Left kidney (tissue), 2 donors: ENCODE results near the gene AP2M1. TPM values are rescaled to one million over a fixed set of nuclear protein-coding genes. Genes with fewer than 3 reads are reported as not detected.
A peak's percentile ranks its signal among the peaks of the same experiment; 100 is the strongest.
"Not testable (repeated sequence)": the region's sequence is repeated elsewhere in the genome, so short reads cannot be mapped to it uniquely, and the experiment has no call there.

Experiments
- DNase-seq: peaks from one replicate; pipeline ENCODE4 v3.0.0-alpha.2; 2013
- polyA plus RNA-seq: library from polyadenylated mRNA; unstranded; fragments of 120-200 nt; gene quantifications from one replicate; pipeline ENCODE4 v1.2.1, GENCODE V29; 2013; ENCODE audit not compliant: insufficient read length

AP2M1 gene
- polyA plus RNA-seq, 1 donor: 380 TPM

DNA sequence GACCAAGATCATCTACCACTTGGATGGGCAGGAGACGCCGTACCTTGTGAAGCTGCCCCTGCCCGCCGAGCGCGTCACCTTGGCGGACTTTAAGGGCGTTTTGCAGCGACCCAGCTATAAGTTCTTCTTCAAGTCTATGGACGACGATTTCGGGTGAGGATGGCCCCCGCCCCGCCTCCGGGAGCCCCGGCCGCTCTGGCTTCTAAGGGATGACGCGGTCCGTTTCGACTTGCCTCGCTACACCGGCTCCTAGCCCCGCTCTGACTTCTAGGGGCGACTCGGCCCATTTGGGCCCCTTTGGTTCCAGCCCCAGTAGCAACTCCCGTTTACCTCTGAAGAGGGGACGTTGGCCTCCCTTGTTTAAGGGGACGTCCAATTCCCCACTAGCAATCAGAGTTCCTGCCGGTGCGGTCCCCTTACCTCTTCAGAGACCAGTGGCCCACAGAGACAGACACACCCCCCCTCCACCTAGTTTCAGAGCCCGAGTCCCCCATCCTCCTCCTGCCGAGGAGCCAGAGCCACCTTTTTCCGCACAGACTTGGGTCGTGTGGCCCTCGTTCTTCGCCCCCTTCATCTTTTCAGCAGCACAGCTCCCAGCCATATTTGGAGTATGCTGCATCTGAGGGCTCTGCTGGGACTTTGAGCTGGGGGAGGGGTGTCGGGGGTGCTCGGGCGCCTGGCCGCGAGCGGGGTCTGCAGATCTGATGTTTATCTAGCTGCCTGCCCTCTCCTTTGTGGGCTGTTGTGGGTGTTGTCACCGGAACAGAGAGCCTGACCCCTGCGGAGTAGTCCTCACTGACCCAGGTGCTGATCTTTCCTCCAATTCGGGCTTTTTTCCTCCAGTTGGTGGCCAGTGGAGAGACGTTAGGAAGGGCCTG is 18.8 kb upstream of the AP2M1 start:
- no peak for DNase-seq

- peak; percentile 66 for DNase-seq
Observed at GRCh38 chr3:184156522-184156955, 18.1 kb upstream of the AP2M1 start.

- no peak for DNase-seq
Observed at GRCh38 chr3:184157206-184157605, 17.4 kb upstream of the AP2M1 start.

GRCh38 chr3:184158404-184158803 is 16.3 kb upstream of the AP2M1 start:
- no peak for DNase-seq

- DNase-seq: no peak
Observed at GRCh38 chr3:184160456-184160855, 14.2 kb upstream of the AP2M1 start.

GRCh38 chr3:184162571-184163070 is 12.0 kb upstream of the AP2M1 start:
- DNase-seq: not testable (repeated sequence)

DNA sequence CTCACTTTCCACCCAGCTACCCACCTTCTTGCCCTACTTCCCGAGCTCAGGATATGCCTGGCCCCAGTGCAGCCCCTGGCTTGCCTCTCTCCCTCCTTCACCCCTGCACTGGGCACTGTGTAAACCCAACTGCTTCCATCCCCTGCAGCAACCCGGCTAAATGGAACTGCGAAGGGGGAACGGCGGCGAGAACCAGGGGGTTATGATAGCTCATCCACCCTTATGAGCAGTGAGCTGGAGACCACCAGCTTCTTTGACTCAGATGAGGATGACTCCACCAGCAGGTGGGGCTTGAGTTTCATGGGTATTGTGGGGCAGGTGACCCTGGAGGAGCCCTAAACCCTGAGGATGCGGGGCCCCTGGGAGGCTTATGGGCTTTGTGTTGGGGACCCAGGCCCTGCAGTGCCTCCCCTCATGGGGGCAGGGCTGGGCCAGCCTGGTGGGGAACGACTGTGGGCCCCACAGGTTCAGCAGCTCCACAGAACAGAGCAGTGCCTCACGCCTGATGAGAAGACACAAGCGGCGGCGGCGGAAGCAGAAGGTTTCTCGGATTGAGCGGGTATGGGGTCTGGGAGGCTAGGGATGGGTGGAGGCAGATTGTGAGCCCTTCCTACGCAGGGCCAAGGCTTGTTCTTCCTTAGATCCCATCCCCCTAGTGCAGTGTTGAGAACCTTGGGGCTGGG is 9.9 kb upstream of the AP2M1 start:
- no peak for DNase-seq

DNA sequence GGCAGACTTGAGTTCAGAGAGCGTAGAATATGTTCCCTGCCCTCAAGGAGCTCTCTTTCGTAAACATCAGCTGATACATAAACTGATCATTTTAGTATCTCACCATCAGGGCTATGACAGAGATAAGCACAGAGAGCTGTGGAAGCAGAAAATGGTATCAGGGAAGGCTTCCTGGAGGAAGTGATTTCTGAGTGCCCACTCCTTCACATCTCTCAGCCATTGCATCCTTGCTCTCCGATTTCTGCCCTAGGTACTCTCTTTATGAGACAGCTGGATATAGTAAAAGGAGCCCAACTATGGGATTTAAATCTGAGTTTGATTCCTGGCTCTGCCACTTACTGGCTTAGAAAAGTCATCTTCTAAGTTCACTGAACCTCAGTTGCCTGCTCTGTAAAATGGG is 9.1 kb upstream of the AP2M1 start:
- no peak for DNase-seq

GRCh38 chr3:184166671-184167070 is 8.0 kb upstream of the AP2M1 start:
- DNase-seq: no peak

DNA sequence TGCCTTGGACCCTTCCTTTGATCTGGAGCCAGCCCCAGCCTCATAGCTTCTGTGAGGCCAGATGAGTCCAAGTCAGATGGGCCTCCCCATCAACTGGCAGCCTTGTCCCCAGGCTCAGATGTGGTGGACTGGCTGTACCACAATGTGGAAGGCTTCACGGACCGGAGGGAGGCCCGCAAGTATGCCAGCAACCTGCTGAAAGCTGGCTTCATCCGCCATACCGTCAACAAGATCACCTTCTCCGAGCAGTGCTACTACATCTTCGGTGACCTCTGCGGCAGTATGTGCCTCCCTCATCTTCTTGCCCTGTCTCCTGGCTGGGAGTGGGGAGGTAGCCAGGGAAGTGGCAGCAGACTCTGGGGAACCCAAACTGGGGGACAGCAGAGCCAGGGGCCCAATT is 6.9 kb upstream of the AP2M1 start:
- no peak for DNase-seq

DNA sequence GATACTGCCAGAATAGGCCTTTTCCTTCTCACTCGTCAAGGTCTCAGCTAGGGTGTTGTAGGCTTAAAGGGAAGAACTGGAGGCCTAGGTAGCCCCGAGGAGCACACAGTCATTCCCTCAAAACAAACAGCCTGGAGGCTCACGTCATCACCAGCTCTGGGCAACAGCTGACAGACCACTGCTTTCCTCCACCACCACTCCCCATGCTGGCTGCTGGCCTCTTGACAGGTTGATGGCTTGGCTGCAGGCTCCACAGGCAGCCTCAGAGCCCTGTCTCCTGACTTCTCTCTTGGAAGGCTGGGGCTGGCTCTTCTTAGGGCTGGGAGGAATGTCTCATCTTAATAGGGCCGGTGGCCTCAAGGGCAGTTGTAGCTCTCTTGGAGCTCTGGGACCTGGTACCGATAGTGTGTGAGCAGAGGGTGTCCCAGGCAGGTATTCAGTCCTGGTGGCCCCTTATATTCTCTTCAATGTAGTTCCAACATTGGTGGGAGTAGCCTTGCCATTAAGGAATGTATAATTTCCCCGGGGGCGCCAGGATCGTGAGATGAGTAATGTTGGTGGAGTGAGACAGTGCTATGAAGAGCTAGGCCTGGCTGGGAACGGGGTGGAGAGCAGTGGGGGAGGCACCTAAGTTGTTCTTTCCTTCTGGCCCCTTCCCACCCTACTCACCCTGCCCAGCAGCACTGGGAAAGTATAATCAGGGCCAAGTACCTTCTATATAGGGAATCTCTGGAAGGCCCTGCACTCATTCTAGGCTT is 6.1 kb upstream of the AP2M1 start:
- no peak for DNase-seq

DNA sequence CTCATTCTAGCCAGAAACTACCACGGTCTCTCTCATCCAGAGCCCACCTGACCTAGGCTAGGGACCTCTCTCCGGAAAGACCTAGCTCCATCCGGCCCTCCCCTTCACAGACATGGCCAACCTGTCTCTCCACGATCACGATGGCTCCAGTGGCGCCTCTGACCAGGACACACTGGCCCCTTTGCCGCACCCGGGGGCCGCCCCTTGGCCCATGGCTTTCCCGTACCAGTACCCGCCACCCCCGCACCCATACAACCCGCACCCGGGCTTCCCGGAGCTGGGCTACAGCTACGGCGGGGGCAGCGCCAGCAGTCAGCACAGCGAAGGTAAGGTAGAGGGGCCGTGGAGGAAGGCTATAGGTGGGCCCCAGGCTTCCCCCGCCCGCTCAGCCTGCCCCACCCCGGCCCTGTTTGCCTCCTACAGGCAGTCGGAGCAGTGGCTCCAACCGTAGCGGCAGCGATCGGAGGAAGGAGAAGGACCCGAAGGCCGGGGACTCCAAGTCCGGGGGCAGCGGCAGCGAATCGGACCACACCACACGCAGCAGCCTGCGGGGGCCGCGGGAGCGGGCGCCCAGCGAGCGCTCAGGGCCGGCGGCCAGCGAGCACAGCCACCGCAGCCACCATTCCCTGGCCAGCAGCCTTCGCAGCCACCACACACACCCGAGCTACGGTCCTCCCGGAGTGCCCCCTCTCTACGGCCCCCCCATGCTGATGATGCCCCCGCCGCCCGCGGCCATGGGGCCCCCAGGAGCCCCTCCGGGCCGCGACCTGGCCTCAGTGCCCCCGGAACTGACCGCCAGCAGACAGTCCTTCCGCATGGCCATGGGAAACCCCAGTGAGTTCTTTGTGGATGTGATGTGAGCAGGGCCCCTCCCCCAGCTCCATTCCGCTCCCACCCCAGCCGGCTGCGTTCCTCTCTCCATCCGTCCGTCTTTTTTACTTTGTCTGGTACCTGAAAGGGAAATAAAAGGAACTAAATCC is 4.5 kb upstream of the AP2M1 start:
- DNase-seq: no peak

- DNase-seq: no peak
Observed at GRCh38 chr3:184171562-184171961, 3.1 kb upstream of the AP2M1 start.

DNA sequence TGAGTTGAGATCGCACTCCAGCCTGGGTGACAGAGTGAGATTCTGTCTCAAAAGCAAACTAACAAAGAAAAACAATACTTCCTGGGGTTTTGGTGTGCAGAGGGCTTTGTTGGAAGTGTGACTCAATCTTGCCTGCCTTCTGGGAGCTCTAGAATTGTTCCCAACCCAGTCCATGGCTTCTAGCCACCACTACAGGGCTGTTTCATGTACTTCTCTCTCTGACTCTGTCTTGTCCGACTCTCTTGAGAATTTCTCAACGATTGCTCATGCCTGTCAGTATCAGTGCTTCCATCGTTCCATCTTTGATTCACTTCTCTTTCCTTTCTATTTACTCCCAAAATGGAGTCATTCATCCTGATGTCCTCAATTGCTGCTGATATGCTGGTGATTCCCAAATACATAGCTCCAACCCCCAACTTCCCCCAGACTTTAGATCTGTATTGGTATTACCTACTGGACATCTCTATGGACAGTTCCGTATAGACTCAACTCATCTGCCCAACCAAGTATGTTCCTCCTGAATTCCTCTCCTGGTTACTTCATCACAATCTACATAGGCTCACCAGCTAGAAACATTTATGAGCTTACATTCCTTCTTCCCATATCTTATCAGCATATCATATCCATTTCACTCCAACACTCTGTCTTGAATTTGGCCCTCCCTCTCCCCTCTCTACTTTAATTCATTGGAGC is 1.8 kb upstream of the AP2M1 start:
- no peak for DNase-seq

DNA sequence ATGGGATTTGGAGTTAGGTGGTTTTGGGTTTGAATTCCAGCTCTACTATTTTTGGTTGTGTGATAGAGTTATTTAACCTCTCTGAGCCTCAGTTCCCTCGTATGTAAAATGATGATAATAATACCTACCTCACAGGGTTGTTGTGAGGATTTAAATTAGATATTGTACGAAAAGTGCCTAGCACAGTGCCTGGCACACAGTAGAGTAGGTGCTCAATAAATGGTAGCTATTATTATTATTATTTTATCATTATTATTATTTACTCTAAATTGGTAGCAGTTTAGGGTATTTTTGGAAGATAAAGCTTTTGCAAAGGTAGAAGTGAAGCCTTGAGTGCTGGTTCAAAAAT is 1.3 kb upstream of the AP2M1 start:
- DNase-seq: no peak

- DNase-seq: no peak
Observed at GRCh38 chr3:184174284-184174645, 390 bp upstream of the AP2M1 start.

GRCh38 chr3:184175506-184175905 is 851 bp downstream of the AP2M1 start:
- DNase-seq: no peak

DNA sequence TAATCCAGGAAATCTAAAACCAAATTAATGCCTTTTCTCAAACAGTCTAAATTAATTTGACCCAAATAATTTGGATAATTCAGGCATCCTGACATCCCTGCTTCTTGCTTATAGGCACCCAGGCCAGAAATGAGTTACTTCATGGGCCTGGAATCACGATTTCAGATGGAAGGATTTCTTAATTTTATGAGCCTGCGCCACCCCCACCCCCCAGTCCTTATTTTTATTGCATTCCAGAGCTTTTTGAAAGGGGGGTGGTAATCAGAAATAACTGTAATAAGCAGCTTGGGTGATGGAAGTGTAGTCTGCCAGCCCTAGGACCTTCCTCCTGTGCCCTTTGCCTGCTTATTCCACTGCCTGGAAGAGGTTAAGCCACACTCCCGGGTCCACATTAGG is 1.3 kb downstream of the AP2M1 start:
- no peak for DNase-seq

GRCh38 chr3:184176377-184177330 is 2.0 kb downstream of the AP2M1 start:
- peak; percentile 70 for DNase-seq

DNA sequence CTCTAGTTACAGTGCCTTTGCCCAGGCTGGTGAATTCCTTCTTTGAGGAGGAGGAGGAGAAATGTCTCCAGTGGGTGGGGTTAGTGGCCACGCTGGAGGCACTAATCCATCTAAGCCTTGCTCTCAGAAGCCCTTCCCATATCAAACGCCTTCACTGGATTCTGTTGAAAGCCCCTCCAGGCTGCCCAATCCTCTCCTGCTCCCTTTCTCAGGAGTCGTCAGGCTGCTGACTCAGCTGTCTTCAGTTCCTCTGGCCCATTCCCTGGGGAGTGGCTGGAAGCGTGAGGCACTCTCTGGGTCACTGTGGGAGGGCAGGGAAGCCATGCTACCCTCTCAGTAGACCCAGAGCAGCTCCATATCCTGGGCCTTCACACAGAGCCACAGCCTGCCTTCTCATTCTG is 2.7 kb downstream of the AP2M1 start:
- DNase-seq: no peak
